GM08714 (cell line): ENCODE results near the gene CCNF.
"Not testable (repeated sequence)": the region's sequence is repeated elsewhere in the genome, so short reads cannot be mapped to it uniquely, and the experiment has no call there.

Experiments
- H3K4me3 ChIP-seq: fragments of 200-500 bp; sonication (Bioruptor generic); 2 replicates; pipeline ENCODE4 v1.5.1; 2014; ENCODE audit warnings: mild to moderate bottlenecking, low read length, inconsistent platforms
- ZNF274 ChIP-seq: IDR thresholded peaks from 2 replicates; pipeline ENCODE4 v1.6.1; 2012; ENCODE audit warnings: mild to moderate bottlenecking, low read depth, low read length

The CCNF gene

DNA sequence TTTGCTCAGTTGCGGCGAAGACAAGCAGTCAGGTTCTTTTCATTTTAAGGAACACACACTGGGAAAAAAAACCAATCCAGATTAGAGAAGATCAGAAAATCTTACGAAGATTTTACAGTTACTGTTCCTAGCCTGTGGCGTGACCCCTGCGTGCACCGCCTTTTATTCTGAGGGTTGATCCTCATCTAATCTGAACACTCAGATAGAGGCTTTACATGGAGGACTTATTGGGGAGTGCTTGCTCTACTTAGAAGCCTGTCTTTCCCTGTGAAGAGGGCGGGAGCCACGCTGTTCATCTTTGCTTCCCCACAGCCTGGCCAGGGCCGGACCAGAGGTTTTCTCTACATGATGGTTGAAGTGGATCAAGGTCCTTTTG lies 47.1 kb downstream of the CCNF start:
- TF ChIP-seq ZNF274: no peak
- no peak overlapping the region for H3K4me3 ChIP-seq

DNA sequence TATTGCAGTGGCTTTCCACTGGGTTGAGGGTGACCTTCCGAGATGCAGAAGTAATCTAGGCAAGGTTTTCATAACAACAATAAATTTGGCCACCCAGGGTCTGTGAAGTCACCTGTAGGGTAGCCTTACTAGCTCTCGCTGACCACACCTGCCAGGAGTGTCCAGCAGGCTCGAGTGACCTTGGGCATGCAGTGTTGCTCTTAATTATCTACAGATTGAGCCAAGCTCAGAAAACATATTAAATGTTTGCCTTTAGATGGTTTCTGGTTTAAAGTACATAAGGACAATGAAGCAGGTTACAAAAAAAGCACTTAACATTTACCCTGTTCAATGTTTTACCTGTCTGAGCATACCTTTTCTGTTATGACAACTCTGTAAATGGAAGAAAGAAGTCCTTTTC lies 47.5 kb downstream of the CCNF start:
- no peak overlapping the region for H3K4me3 ChIP-seq
- no peak for TF ChIP-seq ZNF274

DNA sequence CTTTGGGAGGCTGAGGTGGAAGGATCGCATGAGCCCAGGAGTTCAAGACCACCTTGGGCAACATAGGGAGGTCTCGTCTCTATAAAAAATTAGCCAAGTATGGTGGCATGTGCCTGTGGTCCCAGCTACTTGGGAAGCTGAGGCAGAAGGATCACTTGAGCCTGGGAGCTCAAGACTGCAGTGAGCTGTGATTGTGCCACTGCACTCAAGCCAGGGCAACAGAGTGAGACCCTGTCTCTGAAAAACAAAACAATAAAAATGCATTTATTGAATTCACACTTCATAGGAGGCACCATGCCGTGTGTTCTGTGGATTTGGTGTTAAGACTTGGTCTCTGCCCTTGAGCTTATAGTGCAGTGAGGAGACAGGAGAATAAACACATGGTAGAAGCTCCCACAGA lies 48.1 kb downstream of the CCNF start:
- TF ChIP-seq ZNF274: no peak
- H3K4me3 ChIP-seq: no peak overlapping the region

DNA sequence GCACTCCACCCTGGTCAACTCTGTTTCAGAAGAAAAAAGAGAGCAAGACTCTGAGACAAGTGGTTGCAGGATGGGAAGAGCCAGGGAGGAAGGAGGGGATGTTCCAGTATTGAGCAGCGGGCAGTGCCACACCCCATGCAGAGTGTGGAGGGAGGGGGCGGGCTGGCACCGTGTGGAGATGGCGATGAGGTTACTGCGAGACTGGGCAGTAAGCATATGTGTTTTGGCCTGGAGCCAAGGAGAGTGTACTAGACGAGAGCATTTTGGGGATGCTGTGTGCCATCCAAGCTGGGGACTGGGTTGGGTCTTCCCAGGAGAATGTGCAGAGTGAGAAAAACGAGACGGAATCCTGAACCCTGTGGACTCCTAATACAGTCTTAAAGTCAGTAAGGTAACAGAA lies 49.0 kb downstream of the CCNF start:
- TF ChIP-seq ZNF274: no peak
- no peak overlapping the region for H3K4me3 ChIP-seq

DNA sequence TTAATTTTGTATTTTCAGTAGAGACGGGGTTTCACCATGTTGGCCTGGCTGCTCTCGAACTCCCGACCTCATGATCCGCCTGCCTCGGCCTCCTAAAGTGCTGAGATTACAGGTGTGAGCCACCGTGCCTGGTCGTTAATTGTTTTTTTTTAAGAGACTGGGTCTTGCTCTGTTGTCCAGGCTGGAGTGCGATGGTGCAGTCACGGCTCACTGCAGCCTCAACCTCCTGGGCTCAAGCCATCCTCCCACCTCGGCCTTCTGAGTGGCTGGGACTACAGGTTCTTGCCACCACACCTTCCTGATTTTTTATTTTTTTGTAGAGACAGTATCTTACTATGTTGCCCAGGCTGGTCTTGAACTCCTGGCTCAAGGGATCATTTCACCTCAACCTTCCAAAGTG lies 50.7 kb downstream of the CCNF start:
- not testable (repeated sequence) for H3K4me3 ChIP-seq

DNA sequence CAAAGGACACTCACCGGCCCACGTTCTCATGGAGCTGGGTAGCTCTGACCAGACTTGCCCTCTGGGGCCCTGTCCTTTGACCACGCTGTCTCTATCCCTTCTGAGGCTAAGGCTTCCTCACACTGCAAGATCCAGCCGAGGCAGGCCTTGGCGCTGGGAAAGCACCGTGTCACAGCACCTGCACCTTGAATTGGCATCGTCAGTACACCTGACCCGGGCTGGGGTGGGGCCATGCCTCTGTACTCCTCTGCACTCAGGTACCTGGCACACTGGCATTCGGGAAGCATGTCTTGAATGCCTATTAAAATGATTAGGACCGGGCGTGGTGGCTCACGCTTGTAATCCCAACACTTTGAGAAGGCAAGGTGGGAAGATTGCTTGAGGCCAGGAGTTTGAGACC lies 51.7 kb downstream of the CCNF start:
- H3K4me3 ChIP-seq: no peak overlapping the region
- no peak for TF ChIP-seq ZNF274

DNA sequence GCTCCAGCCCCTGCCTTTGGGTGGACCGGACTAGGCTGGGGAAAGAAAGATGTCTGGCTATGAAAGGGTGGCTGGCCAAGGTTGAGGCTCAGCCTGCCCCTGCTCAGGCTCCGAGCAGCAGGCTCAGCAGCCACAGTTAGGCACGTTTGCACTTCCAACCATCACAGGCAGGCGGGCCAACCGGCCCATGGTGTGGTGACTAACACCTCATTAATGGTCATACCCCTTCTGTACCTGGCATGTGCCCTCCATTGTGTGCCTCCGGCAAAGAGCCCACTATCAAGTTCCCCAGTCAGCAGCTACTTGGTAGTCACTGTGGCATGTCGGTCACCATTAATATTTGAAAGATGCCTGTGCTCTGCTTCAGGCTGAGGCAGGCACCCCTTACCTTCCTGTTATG lies 52.4 kb downstream of the CCNF start:
- no peak overlapping the region for H3K4me3 ChIP-seq
- TF ChIP-seq ZNF274: no peak

DNA sequence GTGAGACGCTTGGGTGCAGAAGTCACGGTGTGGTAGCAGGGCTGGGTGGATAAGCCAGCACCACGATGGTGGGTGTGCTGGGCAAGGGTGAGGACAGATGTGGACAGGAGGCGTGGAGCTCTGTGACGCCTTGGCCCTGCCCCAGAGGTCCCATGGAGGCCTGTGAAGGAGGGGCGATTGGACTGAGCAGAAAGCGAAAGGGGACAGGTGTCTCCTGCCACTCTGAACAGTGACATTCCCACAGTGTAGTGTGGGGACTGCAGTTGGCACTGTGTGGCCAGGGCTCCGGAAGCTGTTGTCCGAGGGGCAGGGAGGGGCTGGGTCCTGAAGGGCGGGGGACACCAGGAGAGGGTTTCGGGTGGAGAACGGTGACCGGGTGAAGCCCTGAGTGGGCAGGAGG lies 53.0 kb downstream of the CCNF start:
- no peak overlapping the region for H3K4me3 ChIP-seq
- TF ChIP-seq ZNF274: no peak

DNA sequence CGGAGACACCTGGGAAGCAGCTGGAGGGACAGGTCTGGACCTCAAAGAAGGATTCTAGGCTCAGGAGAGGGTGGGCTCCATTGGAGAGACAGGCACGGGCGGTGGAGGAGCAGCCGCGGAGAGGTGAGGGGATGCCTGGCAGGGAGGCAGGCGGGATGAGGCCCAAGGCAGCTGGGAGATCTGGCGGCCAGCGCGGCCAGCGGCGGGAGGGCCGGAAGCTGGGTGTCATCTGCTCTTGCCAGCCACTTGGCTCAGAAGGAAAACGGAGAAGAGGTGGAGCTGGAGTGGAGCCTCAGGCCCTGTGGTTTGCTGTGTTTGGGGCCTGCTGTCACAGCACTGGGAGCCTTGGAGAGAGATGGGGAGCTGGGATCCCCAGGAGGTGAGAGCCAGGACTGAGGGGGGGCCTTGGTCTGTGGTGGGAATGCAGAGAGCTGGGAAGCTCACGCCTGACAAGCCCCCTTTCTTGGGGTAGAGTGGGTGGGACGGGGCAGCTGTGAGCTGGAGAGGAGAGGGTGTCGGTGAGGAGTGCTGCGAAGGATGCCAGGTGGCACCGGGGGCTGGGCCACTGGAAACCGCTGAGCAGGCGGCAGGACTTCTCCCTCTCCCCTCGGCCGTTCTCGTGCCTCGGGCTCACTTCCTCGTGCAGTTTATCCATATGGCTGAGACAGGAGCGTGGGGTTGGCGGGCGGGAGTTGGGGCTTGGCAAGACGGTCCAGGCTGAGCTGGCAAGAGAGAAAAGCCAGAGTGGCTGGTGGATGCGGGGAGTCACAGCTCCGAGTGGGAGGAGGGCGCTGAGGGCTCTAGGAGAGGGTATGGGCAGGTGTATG lies 53.7 kb downstream of the CCNF start:
- no peak overlapping the region for H3K4me3 ChIP-seq
- TF ChIP-seq ZNF274: no peak

DNA sequence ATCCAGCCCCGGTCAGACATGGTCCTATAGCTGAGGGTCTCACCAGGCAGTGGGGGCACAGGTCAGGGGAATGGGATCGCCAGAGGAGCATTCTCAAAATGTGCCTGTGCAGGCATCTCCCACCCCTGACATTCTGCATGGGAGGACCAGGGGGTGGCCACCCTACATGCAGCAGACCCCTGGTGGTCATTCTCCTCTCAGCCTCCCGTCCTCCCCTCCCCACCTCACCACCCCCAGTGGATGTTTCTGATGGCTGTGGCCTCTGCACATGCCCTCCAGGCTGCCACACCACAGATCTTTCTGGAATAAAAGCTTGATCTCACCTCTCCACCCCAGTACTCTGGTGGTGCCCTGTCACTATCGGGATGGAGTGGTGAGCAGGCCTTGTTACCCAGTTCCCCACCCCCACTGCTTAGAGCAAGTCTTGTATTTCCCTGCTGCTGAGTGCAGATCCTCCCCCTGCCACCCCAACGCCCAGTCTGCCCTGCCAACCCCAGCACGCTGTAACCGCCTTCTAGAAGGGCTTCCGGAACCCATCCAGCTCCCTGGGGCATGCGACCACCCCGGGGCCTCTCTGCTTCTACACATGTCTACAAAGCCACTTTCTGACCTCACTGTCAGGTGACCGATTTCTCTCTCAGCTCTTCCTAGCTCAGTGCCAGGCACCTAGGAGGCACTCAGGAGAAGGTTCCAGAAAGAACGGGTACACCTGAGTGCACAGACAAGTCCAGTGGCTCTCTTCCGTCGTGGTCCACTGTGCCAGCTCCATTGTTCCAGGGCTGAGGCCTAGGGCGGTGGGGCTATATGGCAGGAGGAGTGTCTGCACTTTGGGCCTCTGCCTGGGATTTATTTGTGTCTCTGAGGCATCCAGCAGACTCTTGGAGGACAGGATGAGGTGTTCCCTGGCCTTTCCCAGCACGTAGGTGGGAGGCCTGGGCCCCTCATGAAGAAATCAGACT lies 55.0 kb downstream of the CCNF start:
- H3K4me3 ChIP-seq: no peak overlapping the region
- no peak for TF ChIP-seq ZNF274

DNA sequence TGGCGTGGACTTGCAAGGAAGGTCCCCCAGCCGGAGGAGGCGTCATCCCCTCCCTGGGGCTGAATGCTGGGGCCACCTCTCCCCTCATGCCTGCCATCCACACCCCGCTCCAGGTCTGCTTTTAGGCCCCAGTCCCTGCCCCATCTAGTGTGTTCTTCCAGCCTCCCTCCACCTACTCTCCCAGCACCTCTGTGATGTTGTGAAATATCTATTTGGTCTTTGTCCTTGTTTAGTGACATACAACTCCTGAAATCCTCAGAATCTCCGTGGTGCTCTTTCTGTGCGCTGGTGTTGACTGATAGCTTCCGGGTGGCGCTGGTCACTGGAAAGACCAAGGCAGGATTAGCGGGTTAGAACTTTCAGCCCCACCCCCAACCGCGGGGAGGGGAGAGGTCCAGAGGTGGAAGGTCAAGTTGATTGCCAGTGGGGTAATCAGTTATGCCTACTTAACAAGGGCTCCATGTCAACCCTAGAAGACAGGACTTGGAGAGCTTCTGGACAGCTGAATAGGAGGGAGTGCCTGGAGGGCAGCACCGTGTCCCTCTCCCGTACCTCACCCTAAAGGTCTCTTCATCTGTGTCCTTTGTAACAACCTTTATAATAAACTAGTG lies 55.8 kb downstream of the CCNF start:
- TF ChIP-seq ZNF274: no peak

DNA sequence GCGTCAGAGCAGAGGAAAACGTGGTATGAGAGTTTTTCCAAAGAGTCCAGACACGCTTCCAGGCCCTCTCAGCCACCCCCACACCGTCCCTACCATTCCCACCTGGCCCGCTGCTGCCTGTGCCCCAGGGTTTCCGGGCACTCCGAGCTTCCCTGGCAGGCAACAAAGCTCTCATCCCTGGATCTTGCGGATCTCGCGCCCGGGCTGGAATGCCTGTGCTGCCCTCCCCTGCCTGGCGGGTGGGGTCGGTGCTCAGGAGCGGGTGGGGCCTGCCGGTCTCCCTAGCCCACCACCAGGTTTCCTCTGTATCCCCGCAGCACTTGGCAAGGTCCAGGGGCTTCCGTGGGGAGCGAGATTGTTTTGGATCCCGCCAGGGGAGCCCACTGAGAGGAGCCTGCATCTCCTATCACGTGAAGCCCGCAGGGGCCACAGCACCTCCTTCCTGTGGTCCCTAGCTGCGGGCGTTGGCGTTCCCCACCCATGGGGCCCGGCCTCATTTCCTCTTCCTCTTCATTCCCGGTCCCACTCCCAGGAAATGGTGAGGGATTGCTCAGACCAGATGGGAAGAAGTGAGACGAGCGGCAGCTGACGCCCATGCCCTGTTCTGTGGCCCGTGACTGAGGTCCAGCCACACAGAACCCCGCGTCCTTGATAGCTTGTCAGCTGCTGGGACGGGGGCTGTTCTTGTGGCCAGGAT lies 56.7 kb downstream of the CCNF start:
- no peak overlapping the region for H3K4me3 ChIP-seq
- TF ChIP-seq ZNF274: no peak

More for the DNA sequence above, 55.8 kb downstream of the CCNF start:
- no peak overlapping the region for H3K4me3 ChIP-seq

DNA sequence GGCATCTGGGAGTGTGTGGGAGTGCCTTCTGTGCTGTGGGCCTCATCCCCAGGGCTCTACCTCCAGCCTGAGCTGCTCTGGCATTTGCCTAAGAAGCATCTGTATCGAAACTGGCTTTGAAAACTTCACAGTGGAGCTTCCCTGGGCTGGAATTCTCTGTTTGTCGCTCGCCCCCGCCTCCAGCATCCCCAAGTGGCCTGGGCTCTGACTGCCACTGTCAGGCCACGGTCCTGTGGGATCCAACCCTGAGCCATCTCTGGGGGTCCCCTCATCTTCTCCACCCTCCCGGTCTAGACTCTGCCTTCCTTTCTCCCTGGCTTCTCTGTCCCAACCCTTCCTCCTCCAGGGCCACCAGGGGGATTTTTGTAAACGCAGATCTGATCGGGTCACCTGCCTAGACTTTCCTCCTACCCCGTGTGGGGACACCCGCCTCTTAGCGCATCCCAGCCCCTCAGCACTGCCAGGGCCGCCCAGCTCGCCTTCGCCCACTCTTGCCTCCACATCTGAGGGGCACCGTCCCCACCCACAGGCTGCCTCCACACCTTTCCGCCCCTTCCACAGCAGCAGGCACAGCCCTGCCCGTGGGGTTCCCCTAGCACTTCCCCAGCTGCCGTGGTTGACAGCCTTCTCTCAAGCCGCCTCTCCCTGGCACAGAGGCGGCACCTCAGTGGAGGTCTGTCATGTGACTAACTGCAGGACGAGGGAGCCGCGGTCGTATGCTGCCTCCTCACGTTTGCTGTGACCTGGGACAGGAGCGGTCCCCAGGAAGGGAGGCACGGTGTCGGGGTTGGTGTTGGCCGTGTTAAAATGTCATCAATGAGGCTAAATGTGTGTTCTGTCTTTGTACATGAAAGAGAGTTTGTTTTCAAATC lies 57.6 kb downstream of the CCNF start:
- H3K4me3 ChIP-seq: no peak overlapping the region
- TF ChIP-seq ZNF274: no peak
